HG02588 (cell line): Measurements from ENCODE around the gene MYO1C.

Experiments used
- ATAC-seq: cut with Tn5 transposase; IDR thresholded peaks from one replicate; pipeline ENCODE4 v1.9.1; 2021; ENCODE audit warnings: mild to moderate bottlenecking, moderate library complexity; ENCODE audit not compliant: unreplicated experiment

MYO1C gene

GRCh38 chr17:1485423-1486376 lies 6.8 kb downstream of the MYO1C start:
- ATAC-seq = peak; percentile 29

DNA sequence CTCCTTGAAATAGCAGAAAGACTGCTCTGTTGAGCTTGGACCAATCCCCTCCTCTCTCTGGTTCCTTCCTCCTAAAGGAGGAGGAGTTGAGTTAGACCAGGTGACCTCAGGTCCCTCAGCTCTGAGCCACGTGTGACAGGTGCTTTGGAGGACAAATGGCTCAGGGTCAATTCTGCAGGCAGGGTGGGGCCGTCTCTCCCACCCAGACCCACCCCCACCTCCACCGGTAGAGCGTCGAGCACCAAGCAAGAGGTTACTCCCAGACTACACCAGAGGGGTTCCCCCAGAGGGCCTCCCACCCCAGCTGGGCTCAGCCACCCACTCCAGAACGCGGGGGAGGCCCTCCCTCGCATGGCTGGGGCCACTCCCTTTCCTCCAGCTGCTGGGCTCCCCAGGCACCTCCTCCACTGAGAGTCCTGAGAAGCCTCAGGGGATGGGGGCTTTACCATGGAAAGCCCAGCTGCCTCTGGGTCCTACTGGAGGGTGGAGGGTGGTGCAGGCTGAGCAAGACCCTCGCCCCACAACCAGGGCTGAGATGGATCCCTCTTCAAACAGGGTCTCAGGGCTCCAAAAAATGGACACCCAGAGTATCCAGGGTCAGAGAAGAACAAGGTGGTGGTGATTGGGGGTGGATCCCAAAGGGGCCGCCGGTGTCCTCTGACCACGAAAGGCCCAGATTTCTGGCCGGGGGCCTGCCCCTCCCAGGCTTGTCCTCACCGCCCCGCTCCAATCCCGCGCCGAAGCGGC lies 7.6 kb downstream of the MYO1C start:
- ATAC-seq = peak; percentile 33

- ATAC-seq = no peak
Measured at GRCh38 chr17:1484060-1484535, 8.4 kb downstream of the MYO1C start.

DNA sequence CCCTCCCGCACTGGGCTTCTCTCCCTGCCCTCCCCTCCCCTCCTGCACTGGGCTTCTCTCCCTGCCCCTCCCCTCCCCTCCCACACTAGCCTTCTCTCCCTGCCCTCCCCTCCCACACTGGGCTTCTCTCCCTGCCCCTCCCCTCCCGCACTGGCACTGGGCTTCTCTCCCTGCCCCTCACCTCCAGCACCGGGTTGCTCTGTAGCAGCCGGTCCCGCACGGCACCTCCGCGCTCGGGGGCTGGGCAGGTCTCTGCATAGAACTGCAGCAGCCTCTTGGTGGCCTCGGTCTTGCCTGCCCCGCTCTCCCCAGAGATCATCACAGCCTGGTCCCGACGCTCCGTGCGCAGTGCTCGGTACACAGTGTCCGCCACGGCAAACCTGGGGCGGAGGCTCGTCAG lies 9.8 kb downstream of the MYO1C start:
- no peak for ATAC-seq

DNA sequence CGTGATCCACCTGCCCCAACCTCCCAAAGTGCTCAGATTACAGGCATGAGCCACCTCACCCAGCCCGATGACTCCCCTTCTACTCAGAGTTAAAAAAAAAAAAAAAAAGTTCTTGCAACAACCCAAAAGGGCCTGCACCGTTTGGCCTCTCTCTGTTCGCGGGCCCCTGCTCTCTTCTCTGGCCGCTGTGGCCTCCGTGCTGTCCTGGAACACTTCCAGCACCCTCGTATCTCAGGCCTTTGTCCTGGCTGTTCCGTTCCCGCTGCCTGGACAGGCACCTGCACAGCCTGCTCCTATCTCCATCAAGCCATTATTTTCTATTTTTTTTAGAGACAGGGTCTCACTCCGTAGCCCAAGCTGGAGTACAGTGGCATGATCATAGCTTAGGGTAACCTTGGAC lies 10.8 kb downstream of the MYO1C start:
- no peak for ATAC-seq

DNA sequence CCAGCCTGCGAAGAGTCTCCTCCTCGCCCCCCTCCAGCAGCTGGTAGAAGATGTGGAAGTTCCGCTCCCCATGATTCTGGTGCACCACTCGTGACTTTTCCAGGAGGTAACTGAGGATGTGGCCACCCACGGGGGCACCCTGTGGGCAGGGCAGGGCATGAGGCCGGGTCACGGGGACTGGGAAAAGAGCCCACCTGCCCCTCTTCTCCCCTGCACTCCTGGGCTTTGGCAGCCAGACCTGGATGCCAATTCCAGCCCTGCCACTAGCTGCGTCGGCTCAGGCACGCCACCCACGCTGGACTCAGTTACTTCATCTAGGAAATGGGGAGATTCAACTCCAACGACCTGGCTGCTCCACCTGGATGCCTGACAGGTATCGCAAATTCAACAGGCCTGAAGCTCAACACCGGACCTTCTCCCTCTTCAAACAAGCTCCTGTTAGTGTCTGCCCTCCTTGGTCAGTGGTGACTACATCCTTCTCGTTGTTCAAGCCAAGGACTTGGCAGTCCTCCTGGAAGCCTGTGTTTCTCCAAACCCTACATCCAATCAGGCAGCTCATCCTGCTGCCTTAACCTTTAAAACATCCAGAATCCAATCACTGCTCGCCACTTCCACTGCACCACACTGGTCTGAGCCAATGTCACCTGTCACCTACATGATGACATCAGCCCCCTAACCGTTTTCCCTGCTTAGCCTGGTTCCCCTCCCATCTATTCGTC lies 11.6 kb downstream of the MYO1C start:
- ATAC-seq = no peak

- ATAC-seq = no peak
Measured at GRCh38 chr17:1478418-1478817, 14.1 kb downstream of the MYO1C start.

DNA sequence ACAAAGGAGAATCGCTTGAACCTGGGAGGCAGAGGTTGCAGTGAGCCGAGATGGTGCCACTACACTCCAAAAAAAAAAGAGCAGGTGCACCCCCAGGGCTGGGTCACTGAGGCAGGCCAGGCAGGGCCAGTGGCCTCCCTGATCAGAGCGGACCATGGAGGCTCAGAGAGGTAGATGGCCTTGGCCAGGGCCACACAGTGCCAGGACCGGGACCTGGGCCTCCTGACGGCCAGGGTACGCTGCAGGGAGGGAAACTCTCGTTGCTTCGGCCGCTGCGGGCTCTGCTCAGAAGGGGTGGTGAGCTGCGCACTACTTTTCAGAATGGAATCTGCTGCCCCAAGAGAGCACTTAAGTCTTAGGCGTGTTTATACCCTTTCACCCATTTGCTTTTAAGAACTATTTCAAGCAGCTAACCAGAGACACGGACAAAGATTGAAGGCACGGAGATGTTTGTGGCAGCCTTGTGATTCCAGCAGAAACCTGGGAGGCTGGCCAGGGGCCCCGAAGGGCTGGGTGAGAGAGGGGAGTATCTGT lies 17.1 kb downstream of the MYO1C start:
- ATAC-seq = no peak

- peak; percentile 56 for ATAC-seq
Measured at GRCh38 chr17:1474402-1475189, 17.9 kb downstream of the MYO1C start.

DNA sequence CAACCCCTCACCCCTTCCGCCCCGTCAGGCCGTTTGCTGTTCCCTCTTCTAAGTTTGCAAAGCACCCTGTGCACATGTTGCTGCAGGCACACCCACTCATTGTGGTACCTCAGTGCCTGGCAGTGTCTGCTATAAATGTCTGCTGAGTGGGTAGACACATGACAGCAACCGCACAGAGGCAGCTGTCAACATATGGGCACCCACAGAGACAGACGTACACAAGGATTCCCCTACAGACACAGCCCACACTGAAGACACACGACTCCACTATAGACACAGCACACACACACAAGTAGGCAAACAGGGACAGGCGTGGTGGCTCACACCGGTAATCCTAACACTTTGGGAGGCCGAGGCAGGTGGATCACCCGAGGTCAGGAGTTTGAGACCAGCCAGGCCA lies 18.6 kb downstream of the MYO1C start:
- ATAC-seq = no peak

DNA sequence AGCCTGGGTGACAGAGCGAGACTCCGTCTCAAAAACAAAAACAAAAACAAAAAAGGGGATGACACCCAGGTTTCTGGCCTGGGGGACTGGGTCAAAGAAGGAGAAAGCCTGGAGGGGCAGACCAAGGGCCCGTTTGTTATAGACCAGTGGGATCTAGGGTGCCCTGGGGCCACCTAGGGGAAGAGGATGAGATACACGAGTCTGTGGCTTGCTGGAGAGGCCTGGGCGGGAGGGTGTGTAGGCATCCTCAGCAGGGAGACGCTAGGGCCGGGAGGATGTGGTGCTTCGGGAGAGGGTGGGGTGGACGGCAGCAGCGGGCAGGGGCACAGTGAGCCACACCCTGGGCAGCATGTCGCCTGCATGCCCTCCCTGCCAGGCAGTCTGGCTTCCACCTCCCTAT lies 19.3 kb downstream of the MYO1C start:
- ATAC-seq = no peak

- ATAC-seq = no peak
Measured at GRCh38 chr17:1471911-1472821, 20.3 kb downstream of the MYO1C start.

DNA sequence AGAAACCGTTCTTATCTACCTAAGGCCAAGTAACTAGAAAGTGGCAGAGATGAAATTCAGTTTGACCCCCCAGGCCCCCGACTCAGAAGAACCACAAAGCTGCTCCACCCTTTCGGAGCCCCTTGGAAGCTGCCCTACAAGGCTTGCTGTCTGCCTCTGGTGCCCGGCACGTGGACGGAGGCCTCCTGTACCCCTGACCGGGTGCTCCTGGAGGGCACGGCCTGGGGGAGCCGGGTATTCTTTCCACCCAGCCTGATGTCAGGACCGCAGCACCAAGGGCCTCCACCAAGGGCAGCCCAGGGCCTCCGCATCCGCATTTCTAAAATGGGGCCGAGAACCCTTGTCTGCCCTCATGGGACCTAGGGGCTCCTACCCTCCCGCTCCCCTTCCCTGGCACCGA lies 21.0 kb downstream of the MYO1C start:
- no peak for ATAC-seq

GRCh38 chr17:1470755-1471462 lies 21.6 kb downstream of the MYO1C start:
- no peak for ATAC-seq

DNA sequence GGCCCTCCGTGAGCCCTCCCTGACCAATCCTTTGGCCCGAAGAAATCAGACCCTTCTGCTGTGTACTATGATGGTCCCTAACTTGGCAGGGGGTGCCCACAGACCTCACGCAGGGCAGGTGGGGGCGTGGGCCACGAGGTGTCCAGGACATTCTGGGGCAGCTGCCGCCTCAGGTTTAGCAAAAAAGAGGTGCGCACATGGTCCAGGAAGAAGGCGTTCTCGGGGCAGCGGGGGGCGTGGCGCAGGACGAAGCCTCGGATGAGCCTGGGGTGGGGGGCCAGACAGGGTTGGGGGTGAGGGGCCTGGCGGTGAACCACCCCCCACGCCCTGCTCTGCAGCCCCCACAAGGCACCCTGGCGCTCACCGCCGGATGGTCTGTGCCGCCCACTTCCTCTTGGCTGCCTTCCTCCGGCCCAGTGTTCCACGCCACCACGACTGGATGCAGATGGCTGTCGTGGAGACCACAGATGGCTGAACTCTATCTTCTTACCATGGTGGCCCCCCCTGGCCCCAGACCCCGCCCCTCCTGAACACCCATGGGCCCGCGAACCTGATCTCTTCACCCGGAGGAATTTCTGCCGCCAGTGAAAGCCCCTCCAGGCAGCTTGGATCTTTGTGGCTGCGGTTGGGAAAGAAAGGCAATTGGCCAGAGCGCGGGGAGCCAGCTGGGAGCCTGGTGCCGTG lies 22.3 kb downstream of the MYO1C start:
- no peak for ATAC-seq

- ATAC-seq = no peak
Measured at GRCh38 chr17:1469231-1469852, 23.1 kb downstream of the MYO1C start.

DNA sequence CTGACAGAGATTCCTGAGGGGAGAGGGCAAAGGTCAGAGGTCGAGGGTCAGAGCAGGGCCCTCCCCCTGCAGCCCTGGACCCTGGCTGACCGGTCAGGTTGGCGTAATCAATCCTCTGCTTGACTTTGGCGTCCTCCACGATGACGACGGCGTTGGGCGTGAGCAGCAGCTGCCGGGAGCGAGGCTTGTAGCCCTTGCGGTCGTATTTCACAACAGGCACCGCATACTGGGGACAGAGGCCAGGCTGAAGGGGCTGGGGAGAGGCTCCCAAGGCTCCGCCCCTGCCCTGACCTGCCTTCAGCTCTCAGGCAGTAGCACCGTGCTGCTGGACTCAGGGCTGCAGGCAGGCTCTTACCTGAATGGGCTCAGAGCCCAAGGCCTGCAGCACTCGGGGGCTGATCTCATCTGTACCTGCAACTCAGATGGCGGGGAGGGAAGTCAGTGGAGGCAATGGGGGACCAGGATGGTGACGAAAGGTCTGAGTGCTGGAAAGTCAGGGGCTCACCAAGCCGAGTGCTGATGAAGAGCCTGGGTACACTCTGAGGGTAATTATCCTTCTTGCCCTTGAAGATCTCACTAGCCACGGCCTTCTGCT lies 24.5 kb downstream of the MYO1C start:
- no peak for ATAC-seq
